Measurements from ENCODE around the gene HMOX1.

The HMOX1 gene

DNA sequence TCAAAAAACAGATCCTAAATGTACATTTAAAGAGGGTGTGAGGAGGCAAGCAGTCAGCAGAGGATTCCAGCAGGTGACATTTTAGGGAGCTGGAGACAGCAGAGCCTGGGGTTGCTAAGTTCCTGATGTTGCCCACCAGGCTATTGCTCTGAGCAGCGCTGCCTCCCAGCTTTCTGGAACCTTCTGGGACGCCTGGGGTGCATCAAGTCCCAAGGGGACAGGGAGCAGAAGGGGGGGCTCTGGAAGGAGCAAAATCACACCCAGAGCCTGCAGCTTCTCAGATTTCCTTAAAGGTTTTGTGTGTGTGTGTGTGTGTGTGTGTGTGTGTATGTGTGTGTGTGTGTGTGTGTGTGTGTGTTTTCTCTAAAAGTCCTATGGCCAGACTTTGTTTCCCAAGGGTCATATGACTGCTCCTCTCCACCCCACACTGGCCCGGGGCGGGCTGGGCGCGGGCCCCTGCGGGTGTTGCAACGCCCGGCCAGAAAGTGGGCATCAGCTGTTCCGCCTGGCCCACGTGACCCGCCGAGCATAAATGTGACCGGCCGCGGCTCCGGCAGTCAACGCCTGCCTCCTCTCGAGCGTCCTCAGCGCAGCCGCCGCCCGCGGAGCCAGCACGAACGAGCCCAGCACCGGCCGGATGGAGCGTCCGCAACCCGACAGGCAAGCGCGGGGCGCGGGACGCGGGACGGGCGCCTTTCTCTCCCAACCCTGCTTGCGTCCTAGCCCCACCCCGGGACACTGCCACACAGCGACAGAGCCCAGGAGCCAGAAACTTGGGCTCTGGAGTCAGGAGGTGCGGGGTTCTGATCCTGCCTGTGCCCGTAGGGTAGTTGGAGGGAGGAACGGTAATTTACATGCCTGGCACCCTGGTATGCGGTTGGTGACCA, at the start of gene HMOX1:
TSS of gene HMOX1 (plus strand) at position 560 of the 887 bp plus-strand sequence. CDS start at position 638, 78 bp downstream.
- DNase-seq (ENCODE audit: low read depth in 2 of 2): peak in 1 of 2 experiments; percentile 24

GRCh38 chr22:35332278-35332677, 48.6 kb upstream of the HMOX1 start:
- no peak for DNase-seq (ENCODE audit: low read depth in 2 of 2)

DNA sequence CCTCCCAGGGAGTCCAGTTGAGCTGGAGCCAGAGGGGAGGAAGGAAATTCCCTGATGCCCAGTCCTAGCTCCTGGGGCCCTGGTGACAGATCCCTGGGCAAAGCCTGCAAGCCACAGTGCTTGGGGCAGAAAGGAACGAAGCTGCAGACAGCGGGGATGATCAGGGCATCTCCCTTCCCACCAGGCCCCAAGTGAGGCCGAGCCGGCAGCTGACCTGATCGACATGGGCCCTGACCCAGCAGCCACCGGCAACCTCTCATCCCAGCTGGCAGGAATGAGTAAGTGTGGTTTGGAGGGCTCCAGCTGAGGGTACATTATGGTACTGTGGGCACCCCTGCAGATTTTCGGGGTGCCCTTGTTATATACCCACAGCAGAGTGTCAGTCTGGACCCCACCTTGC, 47.7 kb upstream of the HMOX1 start:
- no peak for DNase-seq (ENCODE audit: low read depth in 2 of 2)

DNA sequence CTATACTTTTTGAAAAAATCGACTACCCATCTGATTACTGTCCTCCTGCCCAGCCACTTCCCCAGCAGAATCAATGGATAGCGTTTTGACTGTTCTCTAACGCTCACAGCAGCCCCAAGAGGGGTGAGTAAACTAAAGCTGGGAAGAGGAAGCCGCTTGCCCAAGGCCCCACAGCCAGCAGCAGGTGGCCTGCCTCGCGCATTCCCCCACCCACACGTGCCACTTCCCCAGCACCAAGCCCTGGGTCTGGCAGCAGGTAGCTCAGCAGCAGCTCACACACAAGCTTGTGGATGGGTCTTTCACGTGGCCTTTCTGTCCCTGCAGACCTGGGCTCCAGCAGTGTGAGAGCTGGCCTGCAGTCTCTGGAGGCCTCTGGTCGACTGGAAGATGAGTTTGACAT, 46.9 kb upstream of the HMOX1 start:
- DNase-seq (ENCODE audit: low read depth in 2 of 2): peak in 1 of 2 experiments; percentile 17

DNA sequence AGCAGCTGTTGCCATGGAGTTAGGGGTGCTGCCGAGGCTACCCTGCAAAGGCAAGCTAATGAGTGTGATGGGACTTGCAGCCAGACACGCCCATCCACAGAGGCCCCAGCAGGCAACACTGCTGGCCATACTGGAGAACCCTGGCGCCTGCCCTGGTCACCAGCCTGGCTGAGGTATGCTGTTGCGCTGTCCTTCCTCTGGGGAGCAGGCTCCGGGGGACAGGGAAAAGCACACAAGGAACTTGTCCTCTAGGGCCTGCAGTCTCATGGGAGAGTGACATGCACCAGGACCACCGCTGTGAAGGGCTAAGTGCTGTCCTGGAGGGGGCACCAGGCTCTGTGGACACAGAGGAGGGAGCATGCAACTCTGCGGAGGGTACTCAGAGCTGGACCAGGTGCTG, 45.4 kb upstream of the HMOX1 start:
- DNase-seq (ENCODE audit: low read depth in 2 of 2): no peak

DNA sequence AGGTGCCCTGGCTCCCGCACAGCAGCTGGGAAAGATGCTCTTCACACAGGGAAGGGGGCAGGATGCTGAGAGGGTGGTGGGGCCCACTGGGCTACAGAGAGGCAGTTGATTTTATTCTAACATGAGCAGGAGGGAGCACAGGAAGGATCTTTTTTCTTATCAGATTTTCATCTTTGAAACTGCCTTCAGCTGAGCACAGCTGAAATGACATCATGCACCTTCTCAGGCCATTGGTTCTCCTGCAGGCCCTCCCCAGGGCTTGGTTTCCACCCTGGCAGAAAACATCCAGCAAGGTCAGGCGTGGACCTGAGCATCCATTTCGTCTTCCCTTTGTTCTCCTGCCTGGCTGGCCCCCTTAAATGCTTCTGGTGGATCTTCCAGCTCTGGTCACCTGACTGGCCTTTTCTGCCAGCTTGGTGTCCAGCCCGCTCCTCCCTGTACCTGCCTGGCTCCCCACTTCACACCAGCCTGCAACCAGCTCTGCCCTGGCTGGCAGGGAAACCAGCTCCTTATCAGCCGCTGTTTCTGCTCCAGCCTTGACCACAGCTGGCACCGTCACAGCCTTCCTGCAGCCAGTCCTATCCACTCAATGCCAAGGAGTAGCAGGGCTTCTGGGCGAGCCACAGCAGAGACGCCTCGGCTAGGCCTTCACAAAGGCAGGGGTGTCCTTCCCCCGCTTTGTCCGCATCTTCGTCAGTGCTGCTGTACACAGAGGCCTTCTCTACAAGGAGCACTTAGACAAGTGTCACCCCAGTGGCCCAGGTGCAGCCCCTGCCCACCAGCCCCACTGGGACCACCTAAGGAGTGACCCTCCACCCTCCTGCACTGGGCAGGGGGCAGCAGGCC, 44.7 kb upstream of the HMOX1 start:
- no peak for DNase-seq (ENCODE audit: low read depth in 2 of 2)

- no peak for DNase-seq (ENCODE audit: low read depth in 2 of 2)
Observed at GRCh38 chr22:35337932-35338331, 43.0 kb upstream of the HMOX1 start.

DNA sequence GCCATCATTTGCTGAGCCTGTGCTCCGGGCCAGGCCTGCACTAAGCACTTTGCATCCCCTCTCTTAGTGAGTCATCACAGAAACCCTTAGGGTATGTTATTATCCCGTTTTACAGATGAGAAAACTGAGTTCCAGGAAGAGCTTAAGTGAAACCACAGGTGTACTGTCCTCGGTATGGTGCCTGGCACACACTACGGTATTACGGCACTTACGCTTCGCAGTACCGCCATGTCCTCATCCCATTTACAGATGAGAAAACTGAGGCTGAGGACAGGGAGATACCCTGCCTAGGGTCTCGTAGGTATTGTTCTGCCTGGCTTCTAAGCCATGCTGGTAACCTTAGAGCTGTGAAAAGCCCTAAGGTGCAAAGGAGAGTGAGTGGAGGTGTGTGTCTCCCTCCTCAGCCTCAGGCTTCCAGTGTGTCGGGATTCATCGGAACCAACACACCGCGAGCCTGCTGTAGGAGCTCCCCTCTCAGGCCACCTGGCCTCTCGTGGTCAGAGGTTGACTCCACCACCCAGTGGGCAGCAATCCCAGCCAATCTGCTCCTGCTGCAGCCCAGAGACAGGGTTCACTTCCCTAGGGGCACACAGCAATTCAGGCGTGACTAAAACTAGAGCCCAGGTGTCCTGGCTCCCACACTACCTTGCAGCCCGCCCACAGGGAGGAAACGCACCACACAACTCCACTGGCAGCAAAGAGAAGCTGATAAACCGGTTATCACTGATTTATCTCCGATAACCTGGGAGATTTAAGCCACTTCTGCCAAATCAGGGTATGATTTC, 39.6 kb upstream of the HMOX1 start:
- no peak for DNase-seq (ENCODE audit: low read depth in 2 of 2)

DNA sequence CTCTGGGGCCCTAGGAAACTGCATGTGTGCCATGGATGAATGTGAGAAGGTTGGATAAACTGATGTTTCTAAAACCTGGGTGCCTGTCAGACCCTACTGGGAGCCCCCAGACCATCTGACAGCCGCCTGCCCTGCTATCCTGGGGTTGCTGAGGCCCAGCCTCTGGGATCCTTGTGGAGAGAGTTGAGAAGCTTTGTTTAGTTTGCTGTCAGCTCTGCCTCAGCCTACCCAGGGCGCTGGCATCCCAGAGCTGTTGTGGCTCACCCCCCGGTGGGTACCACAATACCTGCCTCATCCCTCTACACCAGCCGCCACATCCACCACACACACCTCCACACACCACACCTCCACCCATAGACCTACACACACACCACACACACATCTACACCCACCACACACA, 38.5 kb upstream of the HMOX1 start:
- no peak for DNase-seq (ENCODE audit: low read depth in 2 of 2)

- DNase-seq (ENCODE audit: low read depth in 2 of 2): no peak
Observed at GRCh38 chr22:35343664-35344550, 37.0 kb upstream of the HMOX1 start.

- no peak for DNase-seq (ENCODE audit: low read depth in 2 of 2)
Observed at GRCh38 chr22:35344956-35345690, 35.8 kb upstream of the HMOX1 start.

DNA sequence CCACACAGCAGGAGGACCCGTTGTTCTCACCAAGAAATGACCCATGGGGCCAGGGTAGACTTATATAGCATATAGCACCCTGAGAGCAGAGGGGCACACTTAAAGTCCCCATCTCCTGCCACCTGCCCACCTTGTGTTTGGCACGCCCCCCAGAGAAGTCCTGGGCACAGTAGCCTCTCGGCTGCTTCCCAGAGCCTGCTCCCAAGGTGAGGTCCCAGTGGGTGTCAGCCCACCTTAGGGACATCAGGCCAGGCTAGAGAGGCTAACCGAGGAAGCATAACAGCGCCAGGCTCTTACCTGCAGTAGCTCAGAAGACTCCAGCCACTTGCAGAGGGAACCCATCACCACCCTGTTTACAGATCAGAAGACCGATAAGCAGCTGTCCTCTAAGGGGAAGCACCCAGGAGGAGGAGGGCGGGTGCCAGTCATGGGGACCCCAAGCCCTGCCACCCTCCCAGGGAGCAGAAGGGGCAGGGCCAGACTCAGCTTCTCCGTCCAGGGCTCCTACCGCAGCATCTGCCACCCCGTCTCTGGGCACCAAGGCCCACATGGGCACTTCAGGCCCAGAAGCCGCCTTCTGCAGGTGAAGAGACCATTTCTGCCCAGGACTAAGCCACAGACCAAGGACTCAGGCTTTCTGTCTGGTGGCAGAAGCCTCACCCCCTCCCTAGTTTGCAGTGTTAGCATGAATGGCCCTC, 34.9 kb upstream of the HMOX1 start:
- DNase-seq (ENCODE audit: low read depth in 2 of 2): no peak

DNA sequence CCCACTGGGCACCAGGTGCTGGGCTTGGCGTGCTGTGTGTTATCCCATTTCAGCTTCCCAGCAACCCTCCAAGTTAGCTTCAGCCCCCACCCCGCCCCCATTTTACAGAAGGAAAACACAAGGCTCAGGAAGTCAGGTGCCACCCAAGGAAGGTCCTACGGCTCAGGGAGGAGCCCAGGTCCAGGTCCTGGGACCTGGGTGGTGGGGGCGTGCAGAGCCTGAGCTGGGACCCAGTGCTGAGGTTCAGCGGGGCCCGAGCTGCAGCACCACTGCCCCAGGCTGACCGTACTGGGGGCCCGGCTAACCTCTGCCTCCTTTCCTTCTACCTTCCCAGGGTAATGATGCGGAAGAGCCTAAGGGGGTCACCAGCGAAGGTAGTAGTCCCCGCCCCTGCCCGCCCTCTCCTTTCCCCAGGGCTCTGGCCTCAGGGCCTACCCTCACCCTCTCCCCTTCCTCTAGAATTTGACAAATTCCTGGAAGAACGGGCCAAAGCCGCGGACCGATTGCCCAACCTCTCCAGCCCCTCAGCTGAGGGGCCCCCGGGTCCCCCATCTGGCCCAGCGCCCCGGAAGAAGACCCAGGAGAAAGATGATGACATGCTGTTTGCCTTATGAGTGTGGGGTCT, 34.2 kb upstream of the HMOX1 start:
- DNase-seq (ENCODE audit: low read depth in 2 of 2): no peak

GRCh38 chr22:35347462-35347861, 33.4 kb upstream of the HMOX1 start:
- no peak for DNase-seq (ENCODE audit: low read depth in 2 of 2)

GRCh38 chr22:35348026-35348590, 32.8 kb upstream of the HMOX1 start:
- DNase-seq (ENCODE audit: low read depth in 2 of 2): no peak

- no peak for DNase-seq (ENCODE audit: low read depth in 2 of 2)
Observed at GRCh38 chr22:35348703-35349102, 32.2 kb upstream of the HMOX1 start.

GRCh38 chr22:35349368-35349703, 31.6 kb upstream of the HMOX1 start:
- DNase-seq (ENCODE audit: low read depth in 2 of 2): no peak

DNA sequence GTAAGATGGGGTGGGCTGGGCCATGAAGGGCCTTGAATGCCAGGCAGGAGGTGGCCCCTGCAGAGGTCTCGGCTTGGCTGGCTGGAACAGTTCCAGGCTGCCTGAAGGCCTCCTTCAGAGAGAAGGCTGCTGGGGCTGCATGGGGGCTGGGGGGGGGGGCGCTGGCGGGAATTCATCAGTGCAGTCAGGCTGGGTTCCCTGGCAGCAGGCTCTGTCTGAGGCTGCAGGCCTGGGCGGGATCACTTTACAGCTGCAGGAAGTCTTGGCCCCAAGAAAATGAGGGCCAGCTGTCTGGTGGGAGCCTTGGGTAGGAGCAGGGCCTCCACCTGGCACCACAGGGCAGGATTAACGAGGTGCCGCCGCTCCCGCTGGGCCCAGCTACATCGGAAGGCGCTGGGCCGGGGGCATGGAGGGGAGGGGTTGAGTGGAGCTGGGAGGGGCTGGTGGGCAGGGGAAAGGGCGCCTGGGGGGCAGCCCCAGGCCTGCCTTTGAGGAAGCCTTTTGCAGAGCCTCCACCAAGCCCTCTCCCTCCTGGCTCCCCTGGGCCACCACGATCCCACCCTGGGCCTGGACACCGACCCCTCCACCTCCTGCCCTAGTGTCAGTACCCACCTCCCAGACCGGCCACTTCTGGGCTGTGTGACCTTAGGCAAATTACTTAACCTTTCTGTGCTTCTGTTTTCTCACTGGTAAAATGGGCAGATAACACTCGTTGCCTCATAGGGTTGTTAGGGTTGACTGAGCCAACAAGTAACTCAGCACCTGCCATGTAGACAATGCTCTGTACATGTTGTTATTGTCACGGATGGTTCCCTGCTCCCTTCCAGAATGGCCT, 31.0 kb upstream of the HMOX1 start:
- no peak for DNase-seq (ENCODE audit: low read depth in 2 of 2)
